ENCODE measurements around the gene PTDSS2.

DNA sequence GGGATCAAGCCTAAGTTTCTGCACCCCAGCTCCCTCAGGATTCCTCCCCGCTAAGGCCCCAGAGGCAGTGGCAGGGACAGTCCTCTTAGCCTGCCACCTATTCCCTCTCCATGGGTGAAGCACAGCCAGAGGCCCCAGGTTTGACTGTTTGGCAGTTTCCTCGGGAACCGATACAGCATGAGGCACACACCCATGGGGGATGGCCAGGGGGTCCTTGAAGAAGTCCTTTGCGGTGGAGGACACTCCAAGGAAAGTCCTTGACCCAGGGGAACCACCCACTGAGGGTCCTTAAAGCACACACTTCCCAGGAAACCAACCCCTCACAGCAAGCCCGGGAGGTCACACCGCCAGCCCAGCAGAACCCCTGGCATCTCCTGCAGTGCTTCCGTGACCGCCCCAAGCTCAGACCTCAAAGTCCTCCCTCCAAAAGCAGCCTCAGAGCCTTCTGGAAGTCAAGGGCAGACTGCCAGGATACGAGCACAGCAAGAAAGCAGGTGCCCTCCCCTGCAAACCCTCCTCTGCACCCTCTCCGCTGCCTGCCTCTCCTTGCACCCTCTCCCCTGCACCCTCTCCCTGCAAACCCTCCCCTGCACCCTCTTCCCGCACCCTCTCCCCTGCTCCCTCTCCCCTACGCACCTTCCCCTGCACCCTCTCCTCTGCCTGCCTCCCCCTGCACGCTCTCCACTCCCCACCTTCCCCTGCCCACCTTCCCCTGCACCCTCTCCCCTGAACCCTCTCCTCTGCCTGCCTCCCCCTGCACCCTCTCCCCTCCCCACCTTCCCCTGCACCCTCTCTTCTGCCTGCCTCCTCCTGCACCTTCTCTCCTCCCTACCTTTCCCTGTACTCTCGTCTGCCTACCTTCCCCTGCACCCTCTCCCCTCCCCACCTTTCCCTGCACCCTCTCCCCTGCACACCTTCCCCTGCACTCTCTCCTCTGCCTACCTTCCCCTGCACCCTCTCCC lies 36.7 kb upstream of the PTDSS2 start:
- TF ChIP-seq, protein P1, sequence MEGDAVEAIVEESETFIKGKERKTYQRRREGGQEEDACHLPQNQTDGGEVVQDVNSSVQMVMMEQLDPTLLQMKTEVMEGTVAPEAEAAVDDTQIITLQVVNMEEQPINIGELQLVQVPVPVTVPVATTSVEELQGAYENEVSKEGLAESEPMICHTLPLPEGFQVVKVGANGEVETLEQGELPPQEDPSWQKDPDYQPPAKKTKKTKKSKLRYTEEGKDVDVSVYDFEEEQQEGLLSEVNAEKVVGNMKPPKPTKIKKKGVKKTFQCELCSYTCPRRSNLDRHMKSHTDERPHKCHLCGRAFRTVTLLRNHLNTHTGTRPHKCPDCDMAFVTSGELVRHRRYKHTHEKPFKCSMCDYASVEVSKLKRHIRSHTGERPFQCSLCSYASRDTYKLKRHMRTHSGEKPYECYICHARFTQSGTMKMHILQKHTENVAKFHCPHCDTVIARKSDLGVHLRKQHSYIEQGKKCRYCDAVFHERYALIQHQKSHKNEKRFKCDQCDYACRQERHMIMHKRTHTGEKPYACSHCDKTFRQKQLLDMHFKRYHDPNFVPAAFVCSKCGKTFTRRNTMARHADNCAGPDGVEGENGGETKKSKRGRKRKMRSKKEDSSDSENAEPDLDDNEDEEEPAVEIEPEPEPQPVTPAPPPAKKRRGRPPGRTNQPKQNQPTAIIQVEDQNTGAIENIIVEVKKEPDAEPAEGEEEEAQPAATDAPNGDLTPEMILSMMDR (conservative IDR thresholded peaks at IDR 0.05; ENCODE audit: low read length), result no peak
- no peak for TF ChIP-seq EZH2phosphoT487 (IDR thresholded peaks at IDR 0.05; ENCODE audit: borderline replicate concordance)
